ENCODE results near the gene GCNT2. TPM values are rescaled to one million over a fixed set of nuclear protein-coding genes. Genes with fewer than 3 reads are reported as not detected.
"Not testable (repeated sequence)": the region's sequence is repeated elsewhere in the genome, so short reads cannot be mapped to it uniquely, and the experiment has no call there.

Gene GCNT2
- total RNA-seq, 1 experiment from 2014 or later, result 18.3 TPM

DNA sequence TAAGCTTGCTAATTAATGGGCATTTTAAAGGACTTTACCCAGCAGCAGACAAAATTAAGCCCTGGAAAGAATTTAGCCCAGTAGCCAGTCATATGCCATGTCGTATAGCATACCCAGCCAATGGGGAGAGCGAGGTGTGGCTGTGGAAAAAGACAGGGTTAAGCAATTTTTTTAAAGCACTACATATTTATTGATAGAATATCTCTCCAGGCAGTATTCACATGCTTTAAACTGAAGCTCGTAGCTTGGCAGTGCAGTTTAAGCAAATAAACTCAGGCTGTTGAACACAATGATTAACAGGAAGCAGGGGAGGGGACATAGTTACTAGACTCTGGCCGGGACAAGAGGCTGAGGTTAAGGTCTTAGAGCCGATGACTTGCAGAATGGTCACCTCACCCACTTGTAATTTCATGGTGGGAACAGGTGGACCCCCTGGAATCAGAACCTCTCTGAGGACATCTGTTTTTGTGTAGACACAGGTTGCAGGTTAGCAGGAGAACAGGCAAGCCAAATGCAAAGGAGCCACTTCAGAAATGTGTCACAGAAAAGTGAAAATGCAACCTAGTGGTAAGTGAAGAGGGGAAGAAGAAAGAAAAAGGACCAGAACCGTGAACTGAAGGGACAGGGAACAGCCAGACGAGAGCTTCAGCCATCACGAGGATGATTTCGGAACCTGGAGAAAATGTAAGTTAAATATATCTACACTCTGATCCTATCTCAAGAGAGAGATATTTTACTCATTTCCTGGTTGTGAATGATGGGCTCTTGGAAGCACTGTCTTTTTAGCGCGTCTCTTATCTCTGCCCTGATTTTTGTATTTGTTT is 7.2 kb downstream of the GCNT2 start:
- H3K4me3 ChIP-seq (ENCODE audit: low read length), result peak overlapping the region; percentile 81
- peak overlapping the region; percentile 83 for H3K4me2 ChIP-seq (ENCODE audit: low read length)
- no peaks in the 10 kb centered on the region for H3K36me3 ChIP-seq (ENCODE audit: low read depth, low read length)
- ChIA-PET POLR2A (ENCODE audit: unreplicated experiment) (interaction anchor here (0.6 to 1.0 kb wide), 3 partner anchors 121 to 199 kb away, joined by 4 to 5 read pairs (median 4); no protein-coding TSS in a partner anchor), CTCF (interaction anchor here (0.6 kb wide), 1 partner anchor 274 kb away, joined by 3 read pairs; no protein-coding TSS in a partner anchor)
- H3K79me2 ChIP-seq (ENCODE audit: low read length), result peaks cover 49% of the 10 kb centered on the region
- no peaks in the 10 kb centered on the region for H3K9me3 ChIP-seq (ENCODE audit: low read length)
- no peaks in the 10 kb centered on the region for H3F3A ChIP-seq (ENCODE audit: low read length, unreplicated experiment)
- H3K27me3 ChIP-seq (ENCODE audit: low read length), result no peaks in the 10 kb centered on the region
- no peaks in the 10 kb centered on the region for H4K20me1 ChIP-seq (ENCODE audit: low read length)
- H3K4me1 ChIP-seq (ENCODE audit: insufficient read depth, low read length), result peaks cover 25% of the 10 kb centered on the region
- peak; percentile 78 for ATAC-seq
- DNase-seq, result peak; percentile 88
- intact Hi-C loops (cut with micrococcal nuclease), result loop anchor here (1.0 to 5.0 kb wide), 4 partner anchors 18 to 273 kb away; no protein-coding TSS in a partner anchor
- H3K27ac ChIP-seq (ENCODE audit: low read length), result peak overlapping the region; percentile 82
- H3K9ac ChIP-seq (ENCODE audit: low read length), result peak overlapping the region; percentile 61
- no peaks in the 10 kb centered on the region for H3K9me2 ChIP-seq (replicated peaks; ENCODE audit: low read length)
- TF ChIP-seq, protein P1, sequence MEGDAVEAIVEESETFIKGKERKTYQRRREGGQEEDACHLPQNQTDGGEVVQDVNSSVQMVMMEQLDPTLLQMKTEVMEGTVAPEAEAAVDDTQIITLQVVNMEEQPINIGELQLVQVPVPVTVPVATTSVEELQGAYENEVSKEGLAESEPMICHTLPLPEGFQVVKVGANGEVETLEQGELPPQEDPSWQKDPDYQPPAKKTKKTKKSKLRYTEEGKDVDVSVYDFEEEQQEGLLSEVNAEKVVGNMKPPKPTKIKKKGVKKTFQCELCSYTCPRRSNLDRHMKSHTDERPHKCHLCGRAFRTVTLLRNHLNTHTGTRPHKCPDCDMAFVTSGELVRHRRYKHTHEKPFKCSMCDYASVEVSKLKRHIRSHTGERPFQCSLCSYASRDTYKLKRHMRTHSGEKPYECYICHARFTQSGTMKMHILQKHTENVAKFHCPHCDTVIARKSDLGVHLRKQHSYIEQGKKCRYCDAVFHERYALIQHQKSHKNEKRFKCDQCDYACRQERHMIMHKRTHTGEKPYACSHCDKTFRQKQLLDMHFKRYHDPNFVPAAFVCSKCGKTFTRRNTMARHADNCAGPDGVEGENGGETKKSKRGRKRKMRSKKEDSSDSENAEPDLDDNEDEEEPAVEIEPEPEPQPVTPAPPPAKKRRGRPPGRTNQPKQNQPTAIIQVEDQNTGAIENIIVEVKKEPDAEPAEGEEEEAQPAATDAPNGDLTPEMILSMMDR (conservative IDR thresholded peaks at IDR 0.05; ENCODE audit: low read depth, low read length), result 0 out of 2 replicates have a peak, but pooled peaks have one; percentile 9
- no peak for TF ChIP-seq EZH2phosphoT487 (IDR thresholded peaks at IDR 0.05; ENCODE audit: borderline replicate concordance, low read length)
- peak overlapping the region; percentile 92 for H2AFZ ChIP-seq (ENCODE audit: low read length)
- BruUV-seq (replicated peaks), result TSS peak; percentile 68

DNA sequence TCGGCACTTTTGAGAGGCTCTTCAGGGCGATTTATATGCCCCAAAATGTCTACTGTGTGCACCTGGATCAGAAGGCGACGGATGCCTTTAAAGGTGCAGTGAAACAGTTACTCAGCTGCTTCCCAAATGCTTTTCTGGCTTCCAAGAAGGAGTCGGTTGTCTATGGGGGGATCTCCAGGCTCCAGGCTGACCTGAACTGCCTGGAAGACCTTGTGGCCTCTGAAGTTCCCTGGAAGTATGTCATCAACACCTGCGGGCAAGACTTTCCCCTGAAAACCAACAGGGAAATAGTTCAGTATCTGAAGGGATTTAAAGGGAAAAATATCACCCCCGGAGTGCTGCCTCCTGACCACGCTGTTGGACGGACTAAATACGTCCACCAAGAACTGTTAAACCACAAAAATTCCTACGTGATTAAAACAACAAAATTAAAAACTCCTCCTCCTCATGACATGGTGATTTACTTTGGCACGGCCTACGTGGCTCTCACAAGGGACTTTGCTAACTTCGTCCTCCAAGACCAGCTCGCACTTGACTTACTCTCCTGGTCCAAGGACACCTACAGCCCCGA is 8.2 kb downstream of the GCNT2 start:
- H3K27me3 ChIP-seq (ENCODE audit: low read length), result no peaks in the 10 kb centered on the region
- peak overlapping the region; percentile 81 for H3K4me3 ChIP-seq (ENCODE audit: low read length)
- peaks cover 59% of the 10 kb centered on the region for H3K79me2 ChIP-seq (ENCODE audit: low read length)
- H3K4me2 ChIP-seq (ENCODE audit: low read length), result peak overlapping the region; percentile 83
- peaks cover 25% of the 10 kb centered on the region for H3K4me1 ChIP-seq (ENCODE audit: insufficient read depth, low read length)
- ChIA-PET POLR2A (ENCODE audit: unreplicated experiment) (interaction anchor here (0.7 to 1.0 kb wide), 4 partner anchors 162 to 272 kb away, joined by 3 to 4 read pairs (median 4); no protein-coding TSS in a partner anchor), CTCF (interaction anchor here (0.6 kb wide), 1 partner anchor 273 kb away, joined by 3 read pairs; no protein-coding TSS in a partner anchor)
- H2AFZ ChIP-seq (ENCODE audit: low read length), result peak overlapping the region; percentile 92
- no peaks in the 10 kb centered on the region for H3K36me3 ChIP-seq (ENCODE audit: low read depth, low read length)
- DNase-seq (peak; percentile 60), ATAC-seq (peak; percentile 41)
- intact Hi-C loops (cut with micrococcal nuclease), result loop anchor here (1.0 to 5.0 kb wide), 3 partner anchors 68 to 165 kb away; partner anchors contain the start of genes C6orf52 and PAK1IP1
- TF ChIP-seq EZH2phosphoT487 (IDR thresholded peaks at IDR 0.05; ENCODE audit: borderline replicate concordance, low read length), result no peak
- H3K9me3 ChIP-seq (ENCODE audit: low read length), result no peaks in the 10 kb centered on the region
- no peaks in the 10 kb centered on the region for H3K9me2 ChIP-seq (replicated peaks; ENCODE audit: low read length)
- TSS peak; percentile 96 for BruUV-seq (replicated peaks)
- no peaks in the 10 kb centered on the region for H4K20me1 ChIP-seq (ENCODE audit: low read length)
- peak overlapping the region; percentile 61 for H3K9ac ChIP-seq (ENCODE audit: low read length)
- peak overlapping the region; percentile 82 for H3K27ac ChIP-seq (ENCODE audit: low read length)
- H3F3A ChIP-seq (ENCODE audit: low read length, unreplicated experiment), result no peaks in the 10 kb centered on the region

DNA sequence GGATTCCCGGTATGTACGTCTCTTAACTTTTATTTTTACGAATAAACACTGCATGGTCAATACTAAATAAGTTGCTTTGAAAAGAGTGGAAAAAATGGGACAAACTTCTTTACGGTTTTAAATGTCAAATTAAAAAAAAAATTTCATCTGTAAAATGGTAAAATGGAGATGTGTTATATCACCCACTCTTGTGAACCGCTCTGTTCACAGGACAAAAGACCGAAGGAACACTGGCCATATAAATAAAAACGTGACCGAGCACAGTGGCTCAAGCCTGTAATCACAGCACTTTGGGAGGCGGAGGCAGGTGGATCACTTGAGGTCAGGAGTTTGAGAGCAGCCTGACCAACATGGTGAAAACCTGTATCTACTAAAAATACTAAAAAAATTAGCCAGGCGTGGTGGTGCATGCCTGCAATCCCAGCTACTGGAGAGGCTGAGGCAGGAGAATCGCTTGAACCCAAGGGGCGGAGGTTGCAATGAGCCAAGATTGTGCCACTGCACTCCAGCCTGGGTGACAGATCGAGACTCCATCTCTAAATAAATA is 8.8 kb downstream of the GCNT2 start:
- Histone ChIP-seq H3K4me2 (ENCODE audit: low read length) (peak overlapping the region; percentile 83), H3K79me2 (ENCODE audit: low read length) (peaks cover 65% of the 10 kb centered on the region), H3K4me3 (ENCODE audit: low read length) (peak overlapping the region; percentile 81), H3K9ac (ENCODE audit: low read length) (peak overlapping the region; percentile 61), H3K27ac (ENCODE audit: low read length) (peak overlapping the region; percentile 82; the same call in 1 of the 2 replicates), H3K4me1 (ENCODE audit: insufficient read depth, low read length) (peaks cover 25% of the 10 kb centered on the region), H2AFZ (ENCODE audit: low read length) (peak overlapping the region; percentile 92)
- H3K27me3 ChIP-seq (ENCODE audit: low read length); H3K36me3 ChIP-seq (ENCODE audit: low read depth, low read length); CTCF ChIA-PET; H3F3A ChIP-seq (ENCODE audit: low read length, unreplicated experiment); H3K9me2 ChIP-seq (replicated peaks; ENCODE audit: low read length); H4K20me1 ChIP-seq (ENCODE audit: low read length); BruUV-seq (replicated peaks); H3K9me3 ChIP-seq (ENCODE audit: low read length): not testable (repeated sequence)
- intact Hi-C loops (cut with micrococcal nuclease), result loop anchor here (1.0 to 5.0 kb wide), 3 partner anchors 67 to 164 kb away; partner anchors contain the start of genes C6orf52 and PAK1IP1
- ATAC-seq (peak; percentile 4; the same call in 1 of the 2 replicates), DNase-seq (peak; percentile 10)
- POLR2A ChIA-PET (ENCODE audit: unreplicated experiment), result interaction anchor here (0.7 kb wide), 2 partner anchors 196 to 271 kb away, joined by 3 to 4 read pairs; no protein-coding TSS in a partner anchor
